Measurements from ENCODE around the gene TSLP. TPM values are rescaled to one million over a fixed set of nuclear protein-coding genes. Genes with fewer than 3 reads are reported as not detected.

TSLP gene
- total and polyA plus RNA-seq, 9 of the 15 experiments (the other 6 are each of a cell fraction or from before 2014, with no cell fraction given) = 0.09 to 2.8 (median 1.2) TPM

- TF ChIP-seq NR4A1 (CRISPR knock-in tag; IDR thresholded peaks at IDR 0.05) (no peak), NR4A1 (tag; IDR thresholded peaks at IDR 0.05) (no peak), HNRNPLL (IDR thresholded peaks at IDR 0.05; ENCODE audit: low read depth, low read length, poor library complexity, severe bottlenecking) (no peak), DDX20 (tag; IDR thresholded peaks at IDR 0.05; ENCODE audit: low read depth) (no peak), ATF1 (CRISPR knock-in tag; IDR thresholded peaks at IDR 0.05) (no peak), ATF1 (tag; IDR thresholded peaks at IDR 0.05) (peak; percentile 53; the same call in 1 of the 2 replicates), POLR2B (IDR thresholded peaks at IDR 0.05; ENCODE audit: low read depth, partially characterized antibody) (peak; percentile 52), ETS1 (conservative IDR thresholded peaks at IDR 0.05; ENCODE audit: control insufficient read depth, low read depth, low read length) (no peak), NR2C1 (IDR thresholded peaks at IDR 0.05) (no peak), NR2C1 (tag; IDR thresholded peaks at IDR 0.05) (0 out of 2 replicates have a peak, but pooled peaks have one; percentile 29), NRF1 (conservative IDR thresholded peaks at IDR 0.05 in 1 of 2, IDR thresholded peaks at IDR 0.05 in 1 of 2) (peak; percentile 33 to 35; a peak in 2 of 4 replicates), ZBTB40 (IDR thresholded peaks at IDR 0.05) (0 out of 2 replicates have a peak, but pooled peaks have one; percentile 30), ZBTB40 (CRISPR knock-in tag; IDR thresholded peaks at IDR 0.05) (no peak), KLF13 (tag; IDR thresholded peaks at IDR 0.05; ENCODE audit: borderline replicate concordance, low read depth) (peak; percentile 18; the same call in 1 of the 2 replicates), ZFP36 (IDR thresholded peaks at IDR 0.05; ENCODE audit: low read depth, low read length, partially characterized antibody) (peak; percentile 2), TARDBP (IDR thresholded peaks at IDR 0.05) (0 out of 2 replicates have a peak, but pooled peaks have one; percentile 18), CBFA2T2 (conservative IDR thresholded peaks at IDR 0.05) (no peak), TBP (optimal IDR thresholded peaks at IDR 0.05; ENCODE audit: low read depth, low read length) (peak; percentile 34), CXXC5 (CRISPR knock-in tag; IDR thresholded peaks at IDR 0.05) (peak; percentile 65), SPI1 (IDR thresholded peaks at IDR 0.05; ENCODE audit: borderline replicate concordance, low read depth, low read length) (peak; percentile 25; the same call in 1 of the 2 replicates)
Observed at GRCh38 chr5:111072949-111073682, 1.6 kb downstream of the TSLP start (continued).
